Right lobe of liver (tissue), 4 donors: Measurements from ENCODE around the gene PIAS1.

Source experiments
- CTCF ChIP-seq, 4 donors: fragments of 200-600 bp in 3 of 4; fragments of 450-650 bp in 1 of 4; IDR thresholded peaks; one replicate each; pipeline versions ENCODE4 v1.5.1 to v1.8.0; 2016 to 2022; ENCODE audit warnings: antibody characterized with exemption in 4 of 4, mild to moderate bottlenecking in 2 of 4
- POLR2A ChIP-seq: fragments of 450-650 bp; IDR thresholded peaks from one replicate; pipeline ENCODE4 v1.6.1; 2017; ENCODE audit warnings: antibody characterized with exemption, mild to moderate bottlenecking
- donor health status: DM: no; HTN: no; CAD: no.
- donor health status: DM: no; HTN: no; CAD: no.
- donor health status: DM: no; HTN: yes; CAD: no.

GRCh38 chr15:68098465-68098864, 44.4 kb downstream of the PIAS1 start:
- no peak for TF ChIP-seq POLR2A
- TF ChIP-seq CTCF (IDR thresholded peaks at IDR 0.05): no peak
